ENCODE measurements around the gene SORBS2. TPM values are rescaled to one million over a fixed set of nuclear protein-coding genes. Genes with fewer than 3 reads are reported as not detected.

Gene SORBS2
- total RNA-seq, 4 donors from 2014 or later: 92.7 to 234 (median 122) TPM

GRCh38 chr4:185813133-185813532 is 1.1 kb upstream of the SORBS2 start:
- no peak for DNase-seq
- no peak overlapping the region for H3K4me3 ChIP-seq
- peak overlapping the region in 2 of 4 donors; percentile 9 to 81 for H3K27ac ChIP-seq
- WGBS, 2 donors (ENCODE audit: low coverage in 1 of 2): 90 to 100% methylated on average over 2 to 8 of the region's 8 CpGs
- H3K27me3 ChIP-seq: no peaks in the 10 kb centered on the region
- H3K9me3 ChIP-seq: no peaks in the 10 kb centered on the region
- intact Hi-C loops (cut with DNase I; ENCODE audit: low total_unique reads) (no loop called here), in situ Hi-C loops (cut with MboI; ENCODE audit: low pct_ligation_motif_present in 1 of 4, low pct_unique_long_range_greater_than_20kb in 1 of 4, low sequenced_read_pairs in 3 of 4) (no loop called here)
- H3K36me3 ChIP-seq: no peaks in the 10 kb centered on the region
- H3K4me1 ChIP-seq: peaks cover 0 to 33% (median 8%) of the 10 kb centered on the region in 4 donors
- no peak for TF ChIP-seq CTCF (IDR thresholded peaks at IDR 0.05)
- no peak for TF ChIP-seq POLR2A (IDR thresholded peaks at IDR 0.05)
- TF ChIP-seq POLR2AphosphoS5 (IDR thresholded peaks at IDR 0.05): no peak
- TF ChIP-seq EP300 (IDR thresholded peaks at IDR 0.05; ENCODE audit: low read depth): no peak

GRCh38 chr4:185810746-185811508 is 1.1 kb downstream of the SORBS2 start:
- 27 to 36% methylated on average over 8 to 13 of the region's 13 CpGs for WGBS, 2 donors (ENCODE audit: low coverage in 1 of 2)
- peak overlapping the region; percentile 12 to 52 (median 38) for H3K4me3 ChIP-seq
- TF ChIP-seq POLR2A (IDR thresholded peaks at IDR 0.05): no peak
- TF ChIP-seq EP300 (IDR thresholded peaks at IDR 0.05; ENCODE audit: low read depth): no peak
- TF ChIP-seq POLR2AphosphoS5 (IDR thresholded peaks at IDR 0.05): no peak
- no peak for TF ChIP-seq CTCF (IDR thresholded peaks at IDR 0.05)
- H3K9me3 ChIP-seq: no peaks in the 10 kb centered on the region
- H3K4me1 ChIP-seq: peaks cover 0 to 25% (median 0%) of the 10 kb centered on the region in 4 donors
- DNase-seq: no peak
- in situ Hi-C loops (cut with MboI; ENCODE audit: low pct_ligation_motif_present in 1 of 4, low pct_unique_long_range_greater_than_20kb in 1 of 4, low sequenced_read_pairs in 3 of 4) (no loop called here), intact Hi-C loops (cut with DNase I; ENCODE audit: low total_unique reads) (no loop called here)
- H3K27me3 ChIP-seq: no peaks in the 10 kb centered on the region
- H3K27ac ChIP-seq: peak overlapping the region; percentile 79 to 89 (median 82)
- no peaks in the 10 kb centered on the region for H3K36me3 ChIP-seq

DNA sequence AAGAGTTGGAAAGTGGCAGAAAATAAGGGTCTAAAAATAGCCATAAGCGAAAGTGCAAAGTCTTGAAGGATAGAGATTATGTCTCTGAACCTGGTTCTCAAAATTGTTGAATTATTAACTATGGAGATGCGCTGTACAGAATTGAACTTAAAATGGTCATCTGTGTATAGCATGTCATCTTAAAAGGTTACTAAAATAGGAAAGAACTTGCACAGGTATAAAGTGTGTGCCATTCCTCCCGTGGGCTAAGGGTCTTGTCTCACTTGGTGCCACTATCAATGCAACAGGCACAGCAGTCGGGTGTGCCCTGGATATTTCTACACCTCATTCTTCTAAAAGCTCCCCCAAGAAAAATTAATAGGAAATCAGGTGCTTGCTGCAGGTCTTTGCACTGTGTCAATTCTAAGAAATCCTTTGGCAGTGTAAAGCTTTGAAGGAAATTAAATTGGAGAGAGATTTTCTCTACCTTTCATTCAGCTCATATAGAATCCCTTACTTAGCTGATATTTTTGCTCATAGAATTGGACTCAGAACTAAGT is 2.4 kb downstream of the SORBS2 start:
- WGBS, 2 donors (ENCODE audit: low coverage in 1 of 2): 35 to 42% methylated on average over 4 of the region's 4 CpGs
- no peaks in the 10 kb centered on the region for H3K9me3 ChIP-seq
- H3K4me3 ChIP-seq: peak overlapping the region; percentile 4 to 52 (median 38)
- intact Hi-C loops (cut with DNase I; ENCODE audit: low total_unique reads): no loop called here
- in situ Hi-C loops (cut with MboI; ENCODE audit: low pct_ligation_motif_present in 1 of 4, low pct_unique_long_range_greater_than_20kb in 1 of 4, low sequenced_read_pairs in 3 of 4): no loop called here
- H3K36me3 ChIP-seq: no peaks in the 10 kb centered on the region
- H3K27me3 ChIP-seq: no peaks in the 10 kb centered on the region
- TF ChIP-seq POLR2A (IDR thresholded peaks at IDR 0.05) (no peak), CTCF (IDR thresholded peaks at IDR 0.05) (no peak), POLR2AphosphoS5 (IDR thresholded peaks at IDR 0.05) (no peak), EP300 (IDR thresholded peaks at IDR 0.05; ENCODE audit: low read depth) (no peak)
- peaks cover 0 to 25% (median 0%) of the 10 kb centered on the region in 4 donors for H3K4me1 ChIP-seq
- no peak for DNase-seq
- H3K27ac ChIP-seq: peak overlapping the region; percentile 79 to 89 (median 82)

- TF ChIP-seq CTCF (IDR thresholded peaks at IDR 0.05) (no peak), POLR2AphosphoS5 (IDR thresholded peaks at IDR 0.05) (no peak), POLR2A (IDR thresholded peaks at IDR 0.05) (no peak), EP300 (IDR thresholded peaks at IDR 0.05; ENCODE audit: low read depth) (no peak)
- Histone ChIP-seq H3K4me3 (peak overlapping the region in 3 of 4 donors; percentile 2 to 52 (median 46)), H3K9me3 (no peaks in the 10 kb centered on the region), H3K27ac (peak overlapping the region; percentile 79 to 89 (median 82)), H3K4me1 (peaks cover 0 to 25% (median 0%) of the 10 kb centered on the region in 4 donors), H3K27me3 (no peaks in the 10 kb centered on the region), H3K36me3 (no peaks in the 10 kb centered on the region)
- in situ Hi-C loops (cut with MboI; ENCODE audit: low pct_ligation_motif_present in 1 of 4, low pct_unique_long_range_greater_than_20kb in 1 of 4, low sequenced_read_pairs in 3 of 4) (no loop called here), intact Hi-C loops (cut with DNase I; ENCODE audit: low total_unique reads) (no loop called here)
- 57% methylated on average over 1 of the region's 1 CpG; no CpG with 5 or more reads in 1 of the 2 donors for WGBS, 2 donors (ENCODE audit: low coverage in 1 of 2)
- no peak for DNase-seq
These were observed 2.9 kb downstream of the SORBS2 start for GRCh38 chr4:185809121-185809520.

Measured in transverse colon (tissue), 4 donors.